ENCODE measurements around the gene ADORA3. TPM values are rescaled to one million over a fixed set of nuclear protein-coding genes. Genes with fewer than 3 reads are reported as not detected.
A peak's percentile ranks its signal among the peaks of the same experiment; 100 is the strongest.

Gene ADORA3
- total RNA-seq, 1 donor from 2014 or later: 1.6 TPM

DNA sequence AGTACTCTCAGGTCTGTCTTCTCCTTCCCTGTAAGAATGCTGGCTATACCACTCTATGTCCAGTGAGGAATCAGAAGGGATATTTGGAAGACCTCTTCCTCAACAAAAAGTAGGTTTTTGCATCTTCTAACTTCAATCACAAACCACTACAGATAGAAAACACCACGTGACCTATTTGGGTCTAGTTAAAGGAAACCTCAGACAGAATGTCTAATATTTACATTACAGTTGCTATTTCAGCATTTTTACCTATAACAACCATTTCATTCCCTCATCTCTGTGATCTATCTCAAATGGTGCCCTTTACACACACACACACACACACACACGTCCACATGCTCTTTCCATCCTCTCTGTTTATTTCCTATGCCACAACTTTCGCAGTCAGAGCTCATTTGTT lies 7.9 kb upstream of the ADORA3 start:
- no peak for DNase-seq (ENCODE audit: low spot score in 2 of 2)
- no peak for FAIRE-seq

DNA sequence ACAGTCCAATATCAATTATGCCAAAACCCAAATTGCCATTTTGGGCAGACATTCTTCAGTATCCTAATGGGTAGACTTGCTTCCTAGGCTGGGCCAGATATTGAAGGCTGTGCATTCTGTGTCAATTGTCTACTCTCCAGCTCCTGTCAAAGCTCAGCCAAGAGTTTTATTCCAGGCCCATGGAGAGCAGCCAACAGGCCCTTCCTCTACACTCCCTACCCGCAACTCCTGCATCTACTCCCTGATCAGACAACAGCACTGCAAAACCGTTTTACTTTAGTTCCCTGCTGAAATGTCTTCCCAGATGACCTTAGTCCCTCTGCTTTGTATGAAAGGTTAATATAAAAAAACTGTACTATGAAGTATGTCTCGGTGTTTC lies 6.6 kb upstream of the ADORA3 start:
- DNase-seq (ENCODE audit: low spot score in 2 of 2): no peak
- FAIRE-seq: no peak

DNA sequence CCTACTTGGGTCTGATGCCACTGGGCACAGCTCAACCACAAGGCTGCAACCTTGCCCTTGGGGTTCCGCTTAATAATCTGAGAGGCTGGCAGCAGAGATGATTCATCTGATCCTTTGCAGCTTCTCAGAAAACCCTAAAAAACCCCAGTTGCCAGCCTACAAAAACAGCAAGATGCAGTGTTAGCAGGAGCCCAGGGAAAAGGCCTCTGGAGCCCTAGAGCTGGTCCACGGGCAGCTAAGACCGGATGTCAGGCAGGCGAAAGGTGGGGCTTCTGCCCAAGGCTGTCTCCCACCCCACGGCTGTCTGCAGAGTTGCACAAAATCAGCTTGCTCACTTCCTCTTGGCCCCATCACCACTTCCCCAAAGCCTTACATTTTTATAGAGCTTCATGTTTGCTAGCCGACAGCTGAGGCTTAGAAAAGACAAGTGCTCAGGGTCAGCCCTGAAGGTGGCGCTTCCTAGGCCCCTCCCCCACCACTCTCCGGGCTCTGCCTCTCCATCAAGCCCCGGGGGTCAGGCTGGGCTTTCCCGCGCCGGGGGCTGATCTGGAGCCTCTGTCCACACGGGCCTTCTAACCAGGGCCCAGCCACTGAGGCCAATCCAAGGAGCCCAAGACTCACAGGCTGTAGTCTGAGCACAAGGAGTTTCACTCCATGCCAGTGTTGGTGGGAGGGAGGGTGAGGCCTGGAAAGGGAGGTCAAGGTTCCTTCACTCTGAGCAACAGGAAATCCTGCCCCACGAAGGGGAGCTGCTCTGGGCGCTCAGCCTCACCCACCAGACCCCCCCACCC lies 4.2 kb upstream of the ADORA3 start:
- no peak for FAIRE-seq
- no peak for DNase-seq (ENCODE audit: low spot score in 2 of 2)

DNA sequence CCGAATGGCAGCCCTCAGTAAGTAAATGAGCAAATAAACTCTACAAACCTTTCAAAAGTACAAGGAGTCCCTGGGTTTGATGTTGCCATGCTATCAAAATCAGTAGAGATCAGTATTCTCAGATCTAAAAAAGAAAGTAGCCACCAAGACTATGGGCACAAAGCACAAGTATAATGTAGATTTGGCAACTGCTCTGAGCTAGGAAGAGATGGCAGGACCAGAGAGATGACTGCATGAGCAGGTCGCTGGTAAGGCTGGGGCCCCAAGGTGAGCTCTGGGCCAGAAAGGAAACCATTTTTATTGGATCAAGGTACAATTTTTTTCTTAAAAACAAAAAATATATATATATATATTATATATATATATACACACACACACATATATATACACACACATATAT lies 3.1 kb upstream of the ADORA3 start:
- FAIRE-seq (no peak), DNase-seq (ENCODE audit: low spot score in 2 of 2) (no peak)

DNA sequence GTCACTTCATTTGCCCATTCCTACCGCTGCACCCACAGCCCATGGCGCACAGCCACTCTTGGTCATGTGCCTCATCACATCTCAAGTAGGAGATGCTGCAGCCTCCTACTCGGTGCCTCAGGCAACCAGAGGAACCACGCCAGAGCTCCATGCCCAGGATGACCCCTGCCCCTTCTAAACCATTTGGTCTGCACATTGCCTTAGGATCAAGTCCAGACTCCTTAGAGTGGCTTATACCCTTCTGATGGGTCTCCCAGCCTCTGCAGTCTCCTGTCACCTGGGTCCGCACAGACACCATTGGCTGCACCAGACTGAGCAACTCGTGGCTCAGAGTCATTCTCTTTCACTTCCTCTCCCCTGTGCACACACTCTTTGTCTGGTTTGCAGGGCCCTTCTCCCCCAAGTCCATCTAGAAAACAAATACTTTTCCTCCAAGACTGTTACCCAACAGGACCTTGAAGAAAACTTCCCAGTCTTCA lies 2.2 kb upstream of the ADORA3 start:
- no peak for DNase-seq (ENCODE audit: low spot score in 2 of 2)
- no peak for FAIRE-seq

DNA sequence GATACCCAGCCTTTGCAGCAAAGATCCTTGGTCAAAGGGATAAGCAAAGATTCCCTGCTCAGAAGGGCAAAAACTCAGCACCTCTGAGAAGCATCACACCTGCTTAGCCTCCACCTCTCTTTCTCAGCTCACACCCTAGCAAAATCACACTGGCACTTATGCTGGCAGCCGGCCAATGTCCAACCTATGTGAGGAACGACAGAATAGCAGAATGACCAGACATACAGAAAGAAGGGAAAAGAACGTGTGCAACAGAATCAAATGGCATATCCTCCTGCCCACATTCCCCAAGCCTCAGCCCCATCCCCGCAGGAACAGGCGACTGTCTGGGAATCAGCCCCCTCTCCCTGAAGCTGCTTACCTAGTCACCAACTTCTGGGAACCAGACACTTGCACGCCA lies 664 bp upstream of the ADORA3 start:
- FAIRE-seq (no peak), DNase-seq (ENCODE audit: low spot score in 2 of 2) (no peak)

DNA sequence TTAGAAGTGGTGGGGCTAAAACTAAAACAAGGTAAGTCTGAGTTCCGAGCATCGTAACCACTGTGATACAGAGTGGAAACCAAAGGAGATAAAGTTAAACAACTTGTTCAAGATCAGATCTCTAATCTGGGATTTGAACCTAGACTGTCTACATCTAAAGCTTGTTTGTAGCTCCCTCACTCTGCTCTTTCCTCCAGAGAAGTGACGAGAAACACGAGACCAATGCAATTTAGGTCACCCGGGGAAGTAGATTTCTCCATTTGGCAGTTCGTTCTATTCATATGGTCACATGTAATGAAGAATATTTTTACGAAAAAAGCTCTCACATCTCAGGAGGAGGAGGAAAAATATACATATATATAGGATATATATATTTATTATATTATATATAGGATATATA lies 1.8 kb downstream of the ADORA3 start:
- FAIRE-seq (no peak), DNase-seq (ENCODE audit: low spot score in 2 of 2) (no peak)

GRCh38 chr1:111499026-111499785 lies 4.2 kb downstream of the ADORA3 start:
- no peak for FAIRE-seq

GRCh38 chr1:111497592-111497991 lies 5.8 kb downstream of the ADORA3 start:
- FAIRE-seq: no peak

More at GRCh38 chr1:111499026-111499785, 4.2 kb downstream of the ADORA3 start:
- DNase-seq (ENCODE audit: low spot score in 2 of 2): no peak

DNA sequence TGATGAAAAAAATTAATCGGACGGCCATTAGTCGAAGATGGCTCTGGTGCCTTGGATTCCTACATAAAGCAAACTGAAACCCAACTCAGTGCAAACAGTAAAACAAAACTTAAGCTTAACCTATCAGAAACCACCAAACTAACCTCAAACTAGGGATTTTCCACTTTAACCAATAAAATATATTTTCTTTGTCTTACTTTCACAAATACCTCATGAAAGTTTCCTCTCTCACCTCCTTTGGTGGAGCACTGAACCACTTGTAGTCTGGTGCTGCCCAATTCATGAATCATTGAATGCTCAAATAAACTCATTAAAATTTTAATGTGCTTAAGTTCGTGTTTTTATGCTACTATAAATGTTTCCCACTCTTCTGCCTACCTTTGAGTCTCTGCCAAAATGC lies 7.0 kb downstream of the ADORA3 start:
- FAIRE-seq (no peak), DNase-seq (ENCODE audit: low spot score in 2 of 2) (no peak)

More at GRCh38 chr1:111497592-111497991, 5.8 kb downstream of the ADORA3 start:
- no peak for DNase-seq (ENCODE audit: low spot score in 2 of 2)

- no peak for DNase-seq (ENCODE audit: low spot score in 2 of 2)
- FAIRE-seq: no peak
Observed at GRCh38 chr1:111491070-111491469, 12.4 kb downstream of the ADORA3 start.

DNA sequence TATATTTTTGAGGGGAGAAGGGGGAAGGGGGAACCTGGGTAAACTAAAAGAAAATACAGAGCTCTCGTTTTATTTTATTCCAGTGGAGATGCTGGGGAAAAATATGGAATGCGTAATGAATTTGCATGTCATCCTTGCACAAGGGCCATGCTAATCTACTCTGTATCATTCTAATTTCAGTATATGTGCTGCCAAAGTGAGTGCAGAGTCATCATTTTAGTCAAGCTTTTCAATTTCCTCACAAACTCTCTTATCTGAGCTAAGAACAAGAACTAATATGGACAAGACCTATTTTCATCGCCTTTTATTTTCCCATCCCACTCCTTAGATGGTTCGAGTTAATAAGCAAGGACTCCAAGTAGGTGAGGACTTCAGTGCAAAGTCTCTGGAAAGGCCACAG lies 13.2 kb downstream of the ADORA3 start:
- no peak for FAIRE-seq
- DNase-seq (ENCODE audit: low spot score in 2 of 2): no peak

DNA sequence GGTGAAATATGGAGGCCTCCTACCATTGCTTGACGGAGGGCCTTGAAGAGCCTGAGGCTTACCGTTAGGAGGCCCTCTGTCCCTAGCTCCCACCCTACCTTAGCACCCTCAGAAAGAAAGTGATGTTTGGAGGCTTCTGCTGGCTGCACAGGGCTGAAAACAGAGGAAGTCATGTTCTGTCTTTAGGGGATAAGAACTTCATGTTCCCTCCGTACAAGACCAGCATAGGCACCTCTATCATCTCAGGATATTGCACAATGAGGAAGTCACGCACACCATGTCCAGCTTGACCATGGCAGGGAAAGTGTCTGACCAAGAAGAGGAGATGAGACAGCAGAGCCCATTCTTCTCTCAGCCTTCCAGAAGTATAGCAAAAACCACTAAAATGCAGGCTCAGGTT lies 13.8 kb downstream of the ADORA3 start:
- FAIRE-seq (no peak), DNase-seq (ENCODE audit: low spot score in 2 of 2) (no peak)

DNA sequence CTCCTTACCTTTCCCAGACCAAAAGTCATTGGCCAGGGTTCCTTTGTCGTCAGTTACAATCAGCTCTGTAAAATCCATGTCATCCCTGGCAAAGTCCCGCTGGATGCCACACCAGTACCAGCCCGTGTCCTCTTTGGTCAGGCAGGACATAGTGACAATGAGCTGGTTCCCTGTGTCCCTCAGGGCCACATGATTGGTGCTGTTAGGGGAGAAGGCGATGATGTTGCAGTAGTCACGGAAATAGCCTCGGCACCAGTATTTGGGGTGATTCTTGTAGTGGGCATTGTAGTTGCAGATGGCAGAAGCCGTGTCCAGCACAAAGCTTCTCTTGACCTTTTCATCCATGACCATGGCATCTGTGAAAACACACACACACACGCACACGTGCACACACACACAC lies 14.8 kb downstream of the ADORA3 start:
- FAIRE-seq (no peak), DNase-seq (ENCODE audit: low spot score in 2 of 2) (no peak)

GRCh38 chr1:111487133-111487532 lies 16.3 kb downstream of the ADORA3 start:
- FAIRE-seq (no peak), DNase-seq (ENCODE audit: low spot score in 2 of 2) (no peak)

DNA sequence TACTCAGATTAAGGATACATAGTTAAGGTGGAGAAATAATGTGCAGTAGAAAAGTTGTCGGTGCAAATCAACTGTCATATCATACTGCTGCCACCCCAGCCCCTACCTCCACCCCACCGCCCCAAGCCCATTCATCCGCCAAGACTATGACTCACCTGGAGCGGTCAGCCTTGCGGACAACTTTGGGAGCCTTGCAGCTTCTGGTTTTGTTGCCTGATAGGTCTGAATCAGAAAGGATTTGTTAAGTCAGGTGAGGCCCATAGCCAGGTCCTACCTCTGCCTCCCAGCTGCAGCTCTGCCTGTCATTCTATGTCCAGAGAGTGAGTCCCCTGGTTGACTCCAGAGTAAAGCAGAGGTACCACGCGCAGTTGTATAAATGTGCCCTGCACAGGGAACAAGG lies 17.0 kb downstream of the ADORA3 start:
- FAIRE-seq (no peak), DNase-seq (ENCODE audit: low spot score in 2 of 2) (no peak)

GRCh38 chr1:111484391-111485026 lies 18.9 kb downstream of the ADORA3 start:
- FAIRE-seq (no peak), DNase-seq (ENCODE audit: low spot score in 2 of 2) (no peak)

DNA sequence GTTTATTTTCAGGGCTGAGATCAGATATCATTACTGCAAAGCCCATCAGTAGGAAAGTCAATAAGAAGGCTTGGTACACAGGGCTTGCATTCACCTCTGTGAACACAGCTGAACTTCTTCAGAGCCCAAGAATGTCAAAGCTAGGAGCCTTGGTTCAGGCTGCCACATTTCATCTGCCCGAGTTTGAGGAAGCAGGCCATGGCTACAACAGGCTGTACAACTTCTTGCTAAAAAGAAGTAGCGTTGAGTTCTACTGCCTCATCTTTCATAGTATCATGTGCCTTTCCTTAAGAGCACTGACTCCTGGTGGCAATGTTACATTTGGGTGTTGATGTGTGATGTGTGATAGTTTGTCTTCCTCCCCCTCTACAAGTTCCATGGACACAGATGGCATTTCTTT lies 19.6 kb downstream of the ADORA3 start:
- no peak for FAIRE-seq
- no peak for DNase-seq (ENCODE audit: low spot score in 2 of 2)

- no peak for FAIRE-seq
- DNase-seq (ENCODE audit: low spot score in 2 of 2): no peak
Observed at GRCh38 chr1:111483166-111483565, 20.3 kb downstream of the ADORA3 start.

GRCh38 chr1:111481387-111482221 lies 21.8 kb downstream of the ADORA3 start:
- FAIRE-seq (no peak), DNase-seq (ENCODE audit: low spot score in 2 of 2) (peak; percentile 41 to 69)
